Spleen (tissue), 7 donors: ENCODE results near the gene PPP1R9A.
"Not testable (repeated sequence)": the region's sequence is repeated elsewhere in the genome, so short reads cannot be mapped to it uniquely, and the experiment has no call there.

Experiments
- CTCF ChIP-seq, 11 experiments: fragments of 200-600 bp in 7 of 11; fragments of 450-650 bp in 4 of 11; sonication (generic) in 4 of 11; IDR thresholded peaks in 8 of 11; conservative IDR thresholded peaks in 3 of 11; 1 replicate in 7 of 11; 2 replicates in 4 of 11; pipeline versions ENCODE4 v1.4.0 to v1.8.0; 2016 to 2021; ENCODE audit warnings: antibody characterized with exemption in 11 of 11, inconsistent platforms in 4 of 11, mild to moderate bottlenecking in 1 of 11
- POLR2A ChIP-seq, 3 donors: fragments of 450-650 bp; IDR thresholded peaks; one replicate each; pipeline ENCODE4 v1.5.1; 2017; ENCODE audit warnings: antibody characterized with exemption in 3 of 3, mild to moderate bottlenecking in 1 of 3
- POLR2AphosphoS5 ChIP-seq, 3 donors: sonication (generic); formaldehyde crosslinking; IDR thresholded peaks; one replicate each; pipeline ENCODE4 v1.5.1; 2017; ENCODE audit warnings: antibody characterized with exemption in 3 of 3
- donor health status: DM: no; HTN: no; CAD: no; lungs with moderate emphysema.
- donor health status: DM: no; HTN: no; CAD: no.
- donor health status: DM: no; HTN: no; CAD: no.

DNA sequence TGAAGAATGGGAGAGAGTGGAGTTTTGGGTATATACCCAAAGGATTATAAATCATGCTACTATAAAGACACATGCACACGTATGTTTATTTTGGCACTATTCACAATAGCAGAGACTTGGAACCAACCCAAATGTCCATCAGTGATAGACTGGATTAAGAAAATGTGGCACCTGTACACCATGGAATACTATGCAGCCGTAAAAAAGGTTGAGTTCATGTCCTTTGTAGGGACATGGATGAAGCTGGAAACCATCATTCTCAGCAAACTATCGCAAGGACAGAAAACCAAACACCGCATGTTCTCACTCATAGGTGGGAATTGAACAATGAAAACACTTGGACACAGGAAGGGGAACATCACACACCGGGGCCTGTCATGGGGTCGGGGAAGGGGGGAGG is 101.4 kb downstream of the PPP1R9A start:
- TF ChIP-seq CTCF (IDR thresholded peaks at IDR 0.05 in 8 of 11, conservative IDR thresholded peaks at IDR 0.05 in 3 of 11); POLR2A (IDR thresholded peaks at IDR 0.05); POLR2AphosphoS5 (IDR thresholded peaks at IDR 0.05): not testable (repeated sequence)
